ENCODE measurements around the gene ADARB1. TPM values are rescaled to one million over a fixed set of nuclear protein-coding genes. Genes with fewer than 3 reads are reported as not detected.

Gene ADARB1
- total RNA-seq, 1 experiment from 2014 or later, result 15.8 TPM

DNA sequence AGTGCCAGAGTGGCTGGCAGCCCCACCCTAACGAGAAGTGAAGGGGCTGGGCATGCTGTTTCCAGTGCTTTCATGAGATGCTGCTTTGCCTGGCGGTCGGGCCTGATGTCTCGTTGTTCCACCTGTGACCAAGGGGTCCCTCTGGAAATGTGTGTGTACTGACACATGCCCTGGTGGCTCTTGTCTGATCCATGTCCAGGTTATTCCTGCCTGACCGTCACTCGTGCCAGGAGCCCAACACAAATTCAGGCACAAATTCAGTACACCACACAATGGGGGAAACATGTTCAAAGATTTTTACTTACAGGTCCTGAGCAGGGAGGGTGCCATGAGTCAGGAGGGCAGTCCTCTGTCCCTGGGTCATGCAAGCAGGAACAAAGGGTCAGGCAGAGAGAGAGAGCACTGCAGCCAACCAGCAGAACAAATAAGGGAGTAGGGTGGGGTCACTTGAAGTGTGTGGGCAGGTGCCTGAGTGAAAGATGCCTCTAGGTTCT lies 76.3 kb downstream of the ADARB1 start:
- H3K79me1 ChIP-seq (ENCODE audit: insufficient read depth, low read depth, low read length, poor library complexity, severe bottlenecking), result no peaks in the 10 kb centered on the region
- Mint-ChIP-seq H3K4me3 (no peak overlapping the region), H3K9me3 (no peaks in the 10 kb centered on the region), H3K27ac (peak overlapping the region in 2 of 3 experiments; percentile 8 to 22; a peak in 1 of 7 replicates), H3K27me3 (ENCODE audit: low read depth) (no peaks in the 10 kb centered on the region), H3K36me3 (ENCODE audit: insufficient read depth in 1 of 3, low read depth in 3 of 3) (peaks cover 0 to 4% (median 3%) of the 10 kb centered on the region in 3 experiments; a peak in 1 of 7 replicates), H3K4me1 (peaks cover 9 to 12% of the 10 kb centered on the region in 2 experiments)
- no peaks in the 10 kb centered on the region for H3K23me2 ChIP-seq (ENCODE audit: insufficient read length, low read depth, low read length, poor library complexity, severe bottlenecking)
- no peaks in the 10 kb centered on the region for H3K79me2 ChIP-seq (ENCODE audit: insufficient read depth, low read length)
- no peak overlapping the region for H3K18ac ChIP-seq (ENCODE audit: insufficient read length, low read depth, low read length)
- no peaks in the 10 kb centered on the region for H4K20me1 ChIP-seq (ENCODE audit: control insufficient read depth, insufficient read depth, insufficient read length)
- no peak overlapping the region for H3K9ac ChIP-seq (ENCODE audit: extremely low read depth, insufficient read length, low read length)
- H3K56ac ChIP-seq (ENCODE audit: insufficient read length, low read depth, low read length), result no peak overlapping the region
- H2BK12ac ChIP-seq (ENCODE audit: insufficient read length, low read depth, low read length), result no peak overlapping the region
- no peak overlapping the region for H4K91ac ChIP-seq (ENCODE audit: insufficient read length, low read depth, low read length)
- H3K4ac ChIP-seq (ENCODE audit: low read depth, low read length), result no peak overlapping the region
- DNase-seq, result no peak
- no peak overlapping the region for H2BK5ac ChIP-seq (ENCODE audit: insufficient read length, low read length)
- H2BK20ac ChIP-seq (ENCODE audit: low read depth, low read length, poor library complexity, severe bottlenecking), result no peak overlapping the region
- no peak overlapping the region for H3T11ph ChIP-seq (ENCODE audit: low read length)
- no peak overlapping the region for H4K8ac ChIP-seq (replicated peaks; ENCODE audit: insufficient read length, low read depth, low read length)
- no peaks in the 10 kb centered on the region for H3K9me3 ChIP-seq (ENCODE audit: control insufficient read depth, low read depth, low read length)
- H2AFZ ChIP-seq (ENCODE audit: low read length), result no peak overlapping the region
- H2BK15ac ChIP-seq (ENCODE audit: low read depth, low read length), result no peak overlapping the region
- no peak overlapping the region for H2AK5ac ChIP-seq (ENCODE audit: insufficient read length, low read length)
- H3K4me2 ChIP-seq (ENCODE audit: insufficient read depth, insufficient read length, low read length), result no peak overlapping the region
- WGBS (ENCODE audit: extremely low coverage, insufficient read length, low lambda C conversion rate), result no CpG with 5 or more reads among the region's 6 CpGs
- H4K5ac ChIP-seq (ENCODE audit: insufficient read length, low read depth, low read length), result no peak overlapping the region
- H2BK120ac ChIP-seq (ENCODE audit: low read depth, low read length, poor library complexity, severe bottlenecking), result no peak overlapping the region
- no peak overlapping the region for H3K27ac ChIP-seq (ENCODE audit: insufficient read length, low read depth, low read length)
- H3K23ac ChIP-seq (ENCODE audit: insufficient read length, low read depth, low read length), result no peak overlapping the region
- H3K4me1 ChIP-seq (ENCODE audit: insufficient read depth, low read length), result no peaks in the 10 kb centered on the region
- H3K27me3 ChIP-seq (ENCODE audit: insufficient read depth, low read length), result no peaks in the 10 kb centered on the region
- H3K14ac ChIP-seq (ENCODE audit: insufficient read depth, low read length), result no peak overlapping the region
- no peak for TF ChIP-seq CTCF (conservative IDR thresholded peaks at IDR 0.05)
